ENCODE results near the gene KCTD17. TPM values are rescaled to one million over a fixed set of nuclear protein-coding genes. Genes with fewer than 3 reads are reported as not detected.

KCTD17 gene
- total RNA-seq, 1 donor from 2014 or later, result 46.9 TPM

DNA sequence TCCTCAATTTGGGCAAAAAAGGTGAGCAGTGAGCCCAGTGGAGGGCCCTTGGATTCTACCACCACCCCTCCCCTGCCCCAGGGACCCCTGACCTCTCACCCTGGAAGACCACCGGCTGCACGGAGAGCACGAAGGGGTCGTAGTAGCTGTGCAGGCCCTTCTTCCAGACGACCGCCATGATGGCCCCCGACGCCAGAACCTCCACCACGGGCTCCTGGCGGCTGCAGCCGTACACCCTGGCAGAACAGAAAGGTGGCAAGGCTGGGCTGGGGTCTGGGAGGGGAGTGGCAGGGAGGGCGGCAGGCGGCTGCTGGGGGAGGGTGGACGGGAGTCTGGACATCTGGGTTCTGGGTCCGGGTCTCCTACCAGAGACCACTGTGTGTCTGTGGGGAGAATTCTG lies 34.6 kb downstream of the KCTD17 start:
- H3K27ac Mint-ChIP-seq (ENCODE audit: unreplicated experiment), result no peak overlapping the region
- no peak for DNase-seq (ENCODE audit: low spot score)
- H3K27me3 Mint-ChIP-seq (ENCODE audit: unreplicated experiment), result peaks cover 12% of the 10 kb centered on the region
- no peak overlapping the region for H3K4me3 Mint-ChIP-seq (ENCODE audit: unreplicated experiment)
- no peaks in the 10 kb centered on the region for H3K9me3 Mint-ChIP-seq (ENCODE audit: unreplicated experiment)
- TF ChIP-seq, protein P1, sequence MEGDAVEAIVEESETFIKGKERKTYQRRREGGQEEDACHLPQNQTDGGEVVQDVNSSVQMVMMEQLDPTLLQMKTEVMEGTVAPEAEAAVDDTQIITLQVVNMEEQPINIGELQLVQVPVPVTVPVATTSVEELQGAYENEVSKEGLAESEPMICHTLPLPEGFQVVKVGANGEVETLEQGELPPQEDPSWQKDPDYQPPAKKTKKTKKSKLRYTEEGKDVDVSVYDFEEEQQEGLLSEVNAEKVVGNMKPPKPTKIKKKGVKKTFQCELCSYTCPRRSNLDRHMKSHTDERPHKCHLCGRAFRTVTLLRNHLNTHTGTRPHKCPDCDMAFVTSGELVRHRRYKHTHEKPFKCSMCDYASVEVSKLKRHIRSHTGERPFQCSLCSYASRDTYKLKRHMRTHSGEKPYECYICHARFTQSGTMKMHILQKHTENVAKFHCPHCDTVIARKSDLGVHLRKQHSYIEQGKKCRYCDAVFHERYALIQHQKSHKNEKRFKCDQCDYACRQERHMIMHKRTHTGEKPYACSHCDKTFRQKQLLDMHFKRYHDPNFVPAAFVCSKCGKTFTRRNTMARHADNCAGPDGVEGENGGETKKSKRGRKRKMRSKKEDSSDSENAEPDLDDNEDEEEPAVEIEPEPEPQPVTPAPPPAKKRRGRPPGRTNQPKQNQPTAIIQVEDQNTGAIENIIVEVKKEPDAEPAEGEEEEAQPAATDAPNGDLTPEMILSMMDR (IDR thresholded peaks at IDR 0.05; ENCODE audit: unreplicated experiment), result no peak
- H3K4me1 Mint-ChIP-seq (ENCODE audit: unreplicated experiment), result no peaks in the 10 kb centered on the region
- H3K36me3 Mint-ChIP-seq (ENCODE audit: low read depth, unreplicated experiment), result no peaks in the 10 kb centered on the region

DNA sequence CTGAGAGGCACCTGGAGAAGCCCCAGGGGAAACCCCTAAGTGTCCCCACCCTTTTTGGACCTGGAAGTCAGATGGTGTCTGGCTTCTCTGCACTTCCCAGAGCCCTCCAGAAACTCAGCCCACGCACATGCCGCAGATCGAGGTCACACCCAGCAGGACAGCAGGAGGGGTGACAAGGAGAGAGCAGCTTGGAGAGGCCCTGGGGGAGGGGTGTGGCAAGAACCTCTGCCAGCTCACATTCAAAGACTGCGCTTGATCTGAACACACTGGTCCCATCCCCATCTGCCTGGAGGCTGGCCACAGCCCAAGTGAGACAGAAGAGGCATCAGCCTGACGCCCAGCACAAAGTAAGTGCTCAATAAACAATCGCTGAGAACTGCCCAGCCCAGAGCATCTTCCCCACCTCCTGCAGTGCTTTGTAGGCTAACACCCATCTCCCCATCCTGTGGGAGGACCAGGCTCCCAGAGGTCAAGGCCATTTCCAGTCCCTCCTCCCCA lies 36.6 kb downstream of the KCTD17 start:
- Mint-ChIP-seq H3K4me3 (ENCODE audit: unreplicated experiment) (no peak overlapping the region), H3K9me3 (ENCODE audit: unreplicated experiment) (no peaks in the 10 kb centered on the region), H3K27ac (ENCODE audit: unreplicated experiment) (no peak overlapping the region), H3K4me1 (ENCODE audit: unreplicated experiment) (no peaks in the 10 kb centered on the region), H3K36me3 (ENCODE audit: low read depth, unreplicated experiment) (no peaks in the 10 kb centered on the region), H3K27me3 (ENCODE audit: unreplicated experiment) (peaks cover 11% of the 10 kb centered on the region)
- TF ChIP-seq, protein P1 (IDR thresholded peaks at IDR 0.05; ENCODE audit: unreplicated experiment), result no peak
- no peak for DNase-seq (ENCODE audit: low spot score)

DNA sequence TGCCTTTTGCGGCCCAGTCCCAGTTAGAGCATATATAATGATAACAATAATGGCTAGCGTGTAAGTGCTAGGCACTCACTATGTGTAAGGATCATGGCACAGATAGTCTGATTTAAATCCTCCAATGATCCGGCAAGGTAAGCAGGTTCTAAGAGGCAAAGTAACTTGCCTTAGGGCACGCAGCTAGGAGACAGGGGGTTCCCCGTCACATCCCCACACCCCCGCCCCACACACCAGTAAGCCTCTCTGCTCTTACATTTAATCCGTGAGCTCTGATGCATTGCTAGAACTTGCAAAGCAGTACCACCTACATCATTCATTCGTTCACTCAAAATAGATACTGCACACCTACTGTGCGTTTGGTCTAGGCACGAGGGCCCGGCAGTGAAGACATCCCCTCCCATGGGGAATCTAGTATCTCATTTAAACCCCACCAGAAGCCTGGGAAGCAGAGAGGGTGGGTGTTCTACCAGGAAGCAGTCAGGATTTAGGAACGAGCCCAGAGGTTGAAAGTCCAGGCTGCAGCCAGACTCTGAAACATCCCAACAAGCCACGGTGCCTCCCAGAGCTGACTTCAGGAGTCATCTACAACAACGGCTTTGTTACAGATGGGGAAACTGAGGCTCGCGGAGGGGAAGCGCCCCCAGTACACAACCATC lies 37.3 kb downstream of the KCTD17 start:
- peaks cover 11% of the 10 kb centered on the region for H3K27me3 Mint-ChIP-seq (ENCODE audit: unreplicated experiment)
- no peak for DNase-seq (ENCODE audit: low spot score)
- no peak overlapping the region for H3K27ac Mint-ChIP-seq (ENCODE audit: unreplicated experiment)
- TF ChIP-seq, protein P1 (IDR thresholded peaks at IDR 0.05; ENCODE audit: unreplicated experiment), result no peak
- no peaks in the 10 kb centered on the region for H3K36me3 Mint-ChIP-seq (ENCODE audit: low read depth, unreplicated experiment)
- no peaks in the 10 kb centered on the region for H3K9me3 Mint-ChIP-seq (ENCODE audit: unreplicated experiment)
- no peaks in the 10 kb centered on the region for H3K4me1 Mint-ChIP-seq (ENCODE audit: unreplicated experiment)
- H3K4me3 Mint-ChIP-seq (ENCODE audit: unreplicated experiment), result no peak overlapping the region

DNA sequence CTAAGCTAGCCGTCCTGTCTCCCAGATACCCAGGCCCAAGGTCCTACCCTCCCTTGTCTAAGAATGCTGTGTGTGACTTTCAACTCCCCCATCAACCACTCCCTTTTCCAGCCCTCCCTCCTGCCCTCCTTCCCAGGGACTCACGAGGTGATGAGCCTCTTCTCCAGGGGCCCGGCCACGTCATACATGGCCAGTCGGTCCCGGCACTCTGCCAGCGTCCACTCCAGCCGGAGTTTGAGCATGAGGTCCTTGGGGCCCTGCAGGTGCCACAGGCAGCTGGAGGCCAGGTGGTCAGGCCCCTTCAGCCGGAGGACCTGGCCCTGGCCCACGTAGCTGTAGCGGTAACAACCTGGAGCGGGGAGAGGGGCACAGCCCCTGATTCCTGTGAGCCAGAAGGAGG lies 37.9 kb downstream of the KCTD17 start:
- TF ChIP-seq, protein P1 (IDR thresholded peaks at IDR 0.05; ENCODE audit: unreplicated experiment), result no peak
- no peak overlapping the region for H3K27ac Mint-ChIP-seq (ENCODE audit: unreplicated experiment)
- H3K9me3 Mint-ChIP-seq (ENCODE audit: unreplicated experiment), result no peaks in the 10 kb centered on the region
- DNase-seq (ENCODE audit: low spot score), result no peak
- H3K4me3 Mint-ChIP-seq (ENCODE audit: unreplicated experiment), result no peak overlapping the region
- H3K4me1 Mint-ChIP-seq (ENCODE audit: unreplicated experiment), result no peaks in the 10 kb centered on the region
- peaks cover 13% of the 10 kb centered on the region for H3K27me3 Mint-ChIP-seq (ENCODE audit: unreplicated experiment)
- no peaks in the 10 kb centered on the region for H3K36me3 Mint-ChIP-seq (ENCODE audit: low read depth, unreplicated experiment)

DNA sequence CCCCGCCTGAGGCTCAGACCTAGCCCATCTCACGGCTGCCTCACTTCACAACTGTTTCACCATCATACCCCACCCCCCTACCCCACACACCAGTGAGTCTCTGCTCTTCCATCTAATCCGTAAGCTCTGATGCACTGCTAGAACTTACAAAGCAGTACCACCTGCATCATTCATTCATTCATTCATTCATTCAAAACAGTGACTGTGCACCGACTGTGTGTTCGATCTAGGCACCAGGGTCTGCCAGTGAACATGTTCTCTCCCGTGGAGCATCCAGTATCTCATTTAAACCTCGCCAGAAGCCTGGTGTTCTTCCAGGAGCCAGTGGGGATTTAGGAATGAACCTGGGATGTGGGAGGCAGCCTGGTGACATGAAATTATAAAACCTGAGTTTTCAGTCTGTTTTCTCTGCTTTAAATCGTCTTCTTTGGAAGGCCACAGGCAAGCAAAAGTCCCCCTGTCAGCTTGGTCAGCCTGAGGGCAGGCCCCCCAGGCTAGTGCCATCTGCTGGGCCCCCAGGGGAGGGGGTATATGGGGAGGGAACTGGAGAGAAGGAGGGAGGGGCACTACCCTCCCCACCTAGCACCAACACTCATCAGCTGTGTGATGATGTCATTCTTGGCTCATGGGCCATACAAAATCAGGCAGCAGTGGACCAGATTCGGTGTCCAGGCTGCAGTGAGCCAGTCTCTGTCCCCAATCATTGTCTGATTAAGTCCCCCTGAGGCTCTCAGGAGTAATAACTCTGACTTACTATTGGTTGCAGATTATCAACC lies 39.6 kb downstream of the KCTD17 start:
- DNase-seq (ENCODE audit: low spot score), result no peak
- Mint-ChIP-seq H3K27me3 (ENCODE audit: unreplicated experiment) (peaks cover 13% of the 10 kb centered on the region), H3K27ac (ENCODE audit: unreplicated experiment) (no peak overlapping the region), H3K4me3 (ENCODE audit: unreplicated experiment) (no peak overlapping the region), H3K36me3 (ENCODE audit: low read depth, unreplicated experiment) (no peaks in the 10 kb centered on the region), H3K9me3 (ENCODE audit: unreplicated experiment) (no peaks in the 10 kb centered on the region), H3K4me1 (ENCODE audit: unreplicated experiment) (no peaks in the 10 kb centered on the region)
- TF ChIP-seq, protein P1 (IDR thresholded peaks at IDR 0.05; ENCODE audit: unreplicated experiment), result no peak

Measured in endothelial cell (in vitro differentiated cells).